Activated naive CD4-positive, alpha-beta T cell treated with anti-CD3 and anti-CD28 coated beads, Interleukin-2, amount 10 ng/mL, durations not matched to agents 7 days and 5 days (primary cell): ENCODE measurements around the gene METTL2B.
"Not testable (repeated sequence)": the region's sequence is repeated elsewhere in the genome, so short reads cannot be mapped to it uniquely, and the experiment has no call there.

ENCODE experiments used
- CTCF ChIA-PET: fragments of 350-600 bp; sonication (Branson Sonifier 250); formaldehyde crosslinking; loops from one replicate; lab custom pipeline; 2021; ENCODE audit warnings: antibody characterized with exemption; lab: Charles Lee
- DNase-seq: peaks from one replicate; pipeline ENCODE4 v3.0.0-alpha.2; 2020
- H3K27ac Mint-ChIP-seq: one replicate; pipeline ENCODE4 v1.8.0; 2021; ENCODE audit warnings: mild to moderate bottlenecking, moderate library complexity, mixed read lengths
- H3K27me3 Mint-ChIP-seq: one replicate; pipeline ENCODE4 v1.8.0; 2021; ENCODE audit warnings: mild to moderate bottlenecking, mixed read lengths
- H3K36me3 Mint-ChIP-seq: one replicate; pipeline ENCODE4 v1.8.0; 2021; ENCODE audit warnings: mixed read lengths
- H3K4me1 Mint-ChIP-seq: one replicate; pipeline ENCODE4 v1.8.0; 2021; ENCODE audit warnings: mixed read lengths
- H3K4me3 Mint-ChIP-seq: one replicate; pipeline ENCODE4 v1.8.0; 2021; ENCODE audit warnings: mild to moderate bottlenecking, moderate library complexity, mixed read lengths
- H3K9me3 Mint-ChIP-seq: one replicate; pipeline ENCODE4 v1.8.0; 2021; ENCODE audit warnings: mixed read lengths

The METTL2B gene

DNA sequence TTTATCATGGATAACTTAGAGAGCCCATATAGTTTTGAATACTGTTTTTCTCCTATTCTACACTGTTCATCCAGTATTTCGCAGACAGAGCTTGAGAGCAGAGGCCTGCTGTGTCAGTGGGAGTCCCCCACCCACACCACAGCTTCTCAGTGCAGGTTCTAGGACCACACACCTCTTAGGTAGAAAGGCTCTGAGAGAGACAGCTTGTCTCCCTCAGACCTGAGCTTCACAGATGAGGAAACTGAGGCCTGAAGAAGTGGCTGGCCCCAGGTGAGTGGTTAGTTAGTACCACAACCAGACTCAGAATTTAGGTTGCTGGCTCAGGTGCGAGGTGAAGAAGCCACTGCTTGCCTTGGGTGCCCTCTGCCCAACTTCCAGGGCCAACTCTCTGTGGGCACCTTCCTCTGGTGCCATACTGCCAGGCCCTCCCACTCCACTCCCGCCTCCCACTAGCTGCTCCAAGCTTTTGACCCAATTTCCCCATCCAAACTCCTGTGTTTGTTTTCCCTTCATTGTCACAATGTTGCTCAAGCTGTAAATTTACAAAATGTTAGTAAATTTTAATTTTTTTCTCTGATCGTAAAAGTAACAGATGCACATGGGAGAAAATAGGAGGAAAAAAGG is 28.5 kb upstream of the METTL2B start:
- no peak for DNase-seq
- Mint-ChIP-seq H3K4me1 (peaks cover 8% of the 10 kb centered on the region), H3K27ac (no peak overlapping the region), H3K36me3 (no peaks in the 10 kb centered on the region), H3K4me3 (no peak overlapping the region), H3K27me3 (peaks cover 39% of the 10 kb centered on the region), H3K9me3 (no peaks in the 10 kb centered on the region)
- CTCF ChIA-PET, result interaction anchor here (1.2 to 2.9 kb wide), 4 partner anchors 13 to 23 kb away, joined by 3 to 20 read pairs (median 9); no protein-coding TSS in a partner anchor

DNA sequence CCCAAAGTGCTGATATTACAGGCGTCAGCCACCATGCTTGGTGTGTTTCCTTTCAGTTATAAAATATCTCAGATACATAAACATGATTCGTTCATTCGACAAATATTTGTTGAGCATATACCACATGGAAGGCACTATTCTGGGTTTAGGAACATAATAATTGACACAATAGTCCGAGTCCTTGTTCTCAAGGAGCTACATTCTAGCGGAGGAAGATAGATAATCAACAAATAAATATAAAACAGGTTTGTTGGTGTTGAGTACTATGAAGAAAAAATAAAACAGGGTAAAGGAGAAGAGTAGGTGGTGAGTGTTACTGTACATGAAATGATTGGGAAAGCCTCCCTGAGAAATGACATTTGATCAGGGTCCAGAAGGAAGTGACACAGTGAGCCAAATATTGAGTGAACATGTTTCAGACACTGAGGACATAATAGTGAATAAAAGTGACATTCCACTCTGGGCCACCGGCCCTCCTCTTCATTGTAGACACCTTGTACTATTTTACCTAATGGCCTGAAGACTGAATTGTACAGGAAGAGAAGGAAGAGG is 27.7 kb upstream of the METTL2B start:
- Mint-ChIP-seq H3K27me3 (peaks cover 43% of the 10 kb centered on the region), H3K4me1 (peaks cover 8% of the 10 kb centered on the region), H3K36me3 (no peaks in the 10 kb centered on the region), H3K9me3 (no peaks in the 10 kb centered on the region), H3K27ac (no peak overlapping the region), H3K4me3 (no peak overlapping the region)
- CTCF ChIA-PET, result interaction anchor here (1.2 to 2.9 kb wide), 5 partner anchors 12 to 51 kb away, joined by 3 to 20 read pairs (median 5); no protein-coding TSS in a partner anchor
- no peak for DNase-seq

DNA sequence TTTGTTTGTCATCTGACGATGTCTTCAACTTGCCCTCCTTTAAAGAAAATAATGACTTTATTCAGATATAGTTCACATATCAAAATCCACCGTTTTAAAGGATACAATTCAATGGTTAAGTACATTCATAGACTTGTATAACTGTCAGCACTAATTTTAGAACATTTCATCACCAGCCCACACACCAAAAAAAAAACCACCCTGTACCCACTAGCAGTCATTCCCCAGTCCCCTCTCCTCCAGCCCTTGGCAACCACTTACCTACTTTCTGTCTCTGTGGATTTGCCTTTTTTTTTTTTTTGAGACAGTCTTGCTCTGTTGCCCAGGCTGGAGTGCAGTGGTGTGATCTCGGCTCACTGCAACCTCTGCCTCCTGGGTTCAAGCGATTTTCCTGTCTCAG is 26.1 kb upstream of the METTL2B start:
- CTCF ChIA-PET, result interaction anchor here (2.9 kb wide), 1 partner anchor 11 kb away, joined by 20 read pairs; no protein-coding TSS in a partner anchor
- H3K4me3 Mint-ChIP-seq, result no peak overlapping the region
- no peak for DNase-seq
- no peaks in the 10 kb centered on the region for H3K36me3 Mint-ChIP-seq
- H3K9me3 Mint-ChIP-seq, result no peaks in the 10 kb centered on the region
- no peak overlapping the region for H3K27ac Mint-ChIP-seq
- H3K27me3 Mint-ChIP-seq, result peaks cover 53% of the 10 kb centered on the region
- H3K4me1 Mint-ChIP-seq, result peaks cover 20% of the 10 kb centered on the region

DNA sequence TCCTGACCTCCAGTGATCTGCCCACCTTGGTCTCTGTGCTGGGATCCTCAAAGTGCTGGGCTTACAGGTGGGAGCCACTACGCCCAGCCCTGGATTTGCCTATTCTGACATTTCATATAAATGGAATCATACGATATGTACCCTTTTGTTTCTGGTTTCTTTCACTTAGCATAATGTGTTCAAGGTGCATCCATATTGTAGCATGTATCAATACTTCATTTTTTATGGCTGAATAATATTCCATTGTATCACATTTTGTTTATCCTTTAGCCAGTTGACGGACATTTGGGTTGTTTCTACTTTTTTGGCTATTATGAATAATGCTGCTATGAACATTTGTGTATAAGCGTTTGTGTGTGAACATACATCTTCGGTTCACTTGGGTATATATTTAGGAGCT is 25.6 kb upstream of the METTL2B start:
- CTCF ChIA-PET, result interaction anchor here (1.4 to 4.0 kb wide), 2 partner anchors 9 to 23 kb away, joined by 5 to 25 read pairs; no protein-coding TSS in a partner anchor
- H3K27me3 Mint-ChIP-seq, result peaks cover 55% of the 10 kb centered on the region
- H3K36me3 Mint-ChIP-seq, result no peaks in the 10 kb centered on the region
- no peak for DNase-seq
- H3K4me3 Mint-ChIP-seq, result no peak overlapping the region
- no peak overlapping the region for H3K27ac Mint-ChIP-seq
- no peaks in the 10 kb centered on the region for H3K9me3 Mint-ChIP-seq
- H3K4me1 Mint-ChIP-seq, result peaks cover 21% of the 10 kb centered on the region

DNA sequence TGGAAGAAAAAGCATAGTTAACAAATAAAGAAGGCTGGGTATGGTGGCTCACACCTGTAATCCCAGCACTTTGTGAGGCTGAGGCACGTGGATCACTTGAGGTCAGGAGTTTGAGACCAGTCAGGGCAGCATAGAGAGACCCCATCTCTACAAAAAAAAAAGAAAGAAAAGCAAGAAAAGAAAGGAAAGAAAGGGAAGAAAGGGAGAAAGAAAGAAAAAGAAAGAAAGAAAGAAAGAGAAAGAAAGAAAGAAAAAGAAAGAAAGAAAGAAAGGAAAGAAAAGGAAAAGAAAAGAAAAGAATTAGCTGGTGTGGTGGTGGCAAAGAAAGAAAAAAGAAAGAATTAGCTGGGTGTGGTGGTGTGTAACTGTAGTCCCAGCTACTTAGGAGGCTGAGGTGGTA is 24.0 kb upstream of the METTL2B start:
- H3K27ac Mint-ChIP-seq, result no peak overlapping the region
- no peak for DNase-seq
- H3K27me3 Mint-ChIP-seq, result peaks cover 47% of the 10 kb centered on the region
- no peak overlapping the region for H3K4me3 Mint-ChIP-seq
- H3K9me3 Mint-ChIP-seq, result no peaks in the 10 kb centered on the region
- CTCF ChIA-PET, result interaction anchor here (1.4 to 4.0 kb wide), 2 partner anchors 8 to 25 kb away, joined by 5 to 25 read pairs; no protein-coding TSS in a partner anchor
- peaks cover 8% of the 10 kb centered on the region for H3K36me3 Mint-ChIP-seq
- H3K4me1 Mint-ChIP-seq, result peaks cover 34% of the 10 kb centered on the region

DNA sequence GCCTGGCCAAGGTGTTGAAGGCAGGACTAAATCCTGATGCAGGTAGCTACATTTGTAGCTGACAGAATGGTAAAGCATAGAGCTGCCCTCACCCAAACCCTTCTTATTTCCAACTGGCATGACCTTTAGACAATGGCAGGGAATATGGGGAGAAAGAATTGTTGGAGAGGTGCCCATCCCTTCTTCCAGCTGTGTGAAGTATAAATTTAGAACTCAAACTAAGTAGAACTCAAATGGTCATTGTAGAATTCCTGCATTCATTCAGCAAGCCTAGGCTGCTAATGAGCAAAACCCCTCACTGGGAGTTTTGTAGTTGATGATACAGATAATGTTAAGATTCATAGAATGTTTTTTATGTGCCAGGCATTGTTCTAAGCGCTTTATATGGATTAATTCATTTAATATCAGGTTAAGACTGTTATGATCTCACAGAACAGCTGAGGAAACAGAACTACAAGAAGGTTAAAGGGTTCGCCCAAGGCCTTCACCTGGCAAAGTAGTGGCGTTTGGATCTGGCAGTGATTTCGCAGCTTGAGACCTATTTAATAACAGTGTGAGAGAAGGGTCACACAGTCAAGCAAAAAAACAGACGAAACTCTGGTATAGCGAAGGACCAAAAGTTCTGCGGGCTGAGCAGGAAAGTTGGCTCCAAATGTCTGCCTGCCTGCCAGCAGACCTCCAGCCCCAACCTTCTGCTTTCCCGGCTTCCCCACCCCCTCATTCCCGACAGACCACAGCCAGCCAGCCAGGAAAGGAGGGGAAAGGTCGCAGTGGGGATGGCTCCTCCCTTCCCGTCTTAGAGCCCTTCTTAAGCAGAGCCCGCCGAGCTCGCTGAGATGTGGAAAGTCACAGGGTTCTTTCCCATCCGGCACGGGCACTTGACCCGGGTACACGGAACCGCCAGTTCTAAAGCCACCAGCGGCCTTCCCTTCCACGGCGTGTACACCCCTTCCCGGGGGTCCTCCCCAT is 22.4 kb upstream of the METTL2B start:
- H3K4me1 Mint-ChIP-seq, result peaks cover 48% of the 10 kb centered on the region
- H3K27ac Mint-ChIP-seq, result peak overlapping the region; percentile 65
- CTCF ChIA-PET, result interaction anchor here (1.0 to 4.0 kb wide), 4 partner anchors 14 to 56 kb away, joined by 3 to 25 read pairs (median 6); no protein-coding TSS in a partner anchor
- no peak overlapping the region for H3K4me3 Mint-ChIP-seq
- no peaks in the 10 kb centered on the region for H3K9me3 Mint-ChIP-seq
- no peak for DNase-seq
- H3K36me3 Mint-ChIP-seq, result peaks cover 17% of the 10 kb centered on the region
- H3K27me3 Mint-ChIP-seq, result peaks cover 45% of the 10 kb centered on the region

DNA sequence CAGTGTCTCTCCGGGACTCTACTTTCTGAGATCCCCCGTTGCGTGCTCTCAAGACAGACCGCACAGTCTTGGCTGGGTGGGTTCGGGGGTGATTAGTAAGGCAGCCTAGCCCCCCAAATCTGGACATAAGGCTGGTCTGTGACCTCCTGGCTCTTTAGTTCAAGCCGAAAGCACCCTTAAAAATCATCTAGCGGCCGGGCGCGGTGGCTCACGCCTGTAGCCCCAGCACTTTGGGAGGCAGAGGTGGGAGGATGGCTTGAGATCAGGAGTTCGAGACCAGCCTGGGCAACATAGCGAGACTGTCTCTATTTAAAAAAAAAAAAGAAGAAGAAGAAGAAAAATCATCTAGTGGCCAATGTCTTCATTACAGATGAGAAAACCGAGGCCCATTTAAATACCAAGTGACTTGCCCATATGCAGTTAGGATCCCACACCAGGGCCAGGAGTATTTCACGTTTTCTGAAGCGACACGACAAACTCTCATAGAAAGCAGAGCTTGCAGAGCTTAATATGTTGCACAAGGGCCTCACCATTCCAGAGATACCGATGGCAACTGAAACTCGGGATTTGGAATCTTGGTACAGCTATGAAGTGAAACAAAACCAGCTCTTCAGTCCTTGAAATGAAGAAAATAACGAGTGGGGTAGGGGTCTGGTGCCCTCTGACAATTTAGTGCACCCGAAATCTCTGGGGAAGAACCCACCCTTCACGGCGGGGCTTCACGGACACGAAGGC is 21.6 kb upstream of the METTL2B start:
- DNase-seq, result no peak
- H3K4me1 Mint-ChIP-seq, result peaks cover 56% of the 10 kb centered on the region
- H3K27ac Mint-ChIP-seq, result peak overlapping the region; percentile 96
- peak overlapping the region; percentile 88 for H3K4me3 Mint-ChIP-seq
- H3K27me3 Mint-ChIP-seq, result peaks cover 43% of the 10 kb centered on the region
- no peaks in the 10 kb centered on the region for H3K9me3 Mint-ChIP-seq
- H3K36me3 Mint-ChIP-seq, result peaks cover 23% of the 10 kb centered on the region
- CTCF ChIA-PET, result interaction anchor here (0.6 to 4.0 kb wide), 9 partner anchors 10 to 58 kb away, joined by 3 to 25 read pairs (median 5); no protein-coding TSS in a partner anchor

DNA sequence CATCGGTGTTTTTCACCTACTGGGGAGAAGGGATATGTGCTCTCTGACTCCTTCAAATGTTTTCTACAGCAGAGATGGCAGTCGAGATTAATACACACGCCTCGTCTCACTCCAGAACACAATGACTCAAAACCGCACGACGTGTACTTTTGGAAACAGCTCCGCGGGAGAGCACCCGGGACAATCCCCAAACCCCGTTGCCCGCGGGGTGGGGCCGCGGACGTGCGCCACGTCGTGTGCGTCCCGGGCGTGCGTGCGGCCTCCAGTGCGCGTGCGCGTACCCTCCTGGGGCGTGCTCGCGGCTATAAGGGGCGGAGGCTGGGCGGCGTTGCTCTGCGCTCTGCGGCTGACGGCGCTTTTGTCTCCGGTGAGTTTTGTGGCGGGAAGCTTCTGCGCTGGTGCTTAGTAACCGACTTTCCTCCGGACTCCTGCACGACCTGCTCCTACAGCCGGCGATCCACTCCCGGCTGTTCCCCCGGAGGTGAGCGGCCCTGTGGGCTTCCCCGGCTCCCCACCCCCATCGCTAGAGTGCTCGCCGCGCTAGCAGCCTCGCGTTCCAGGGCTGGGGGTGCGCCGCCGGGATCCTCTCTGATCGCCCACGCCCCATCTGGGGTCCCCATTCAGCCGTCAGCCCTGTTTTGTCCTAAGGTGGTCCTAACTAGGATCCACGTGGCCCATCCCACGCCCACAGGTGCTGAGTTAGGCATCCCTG is 20.8 kb upstream of the METTL2B start, which contains the start of gene HILPDA:
TSS of gene HILPDA (plus strand) at position 336 of the 712 bp plus-strand sequence. CDS start 1,391 bp downstream, outside the sequence.
- H3K4me3 Mint-ChIP-seq, result peak within 1 kb of the TSS; percentile 88
- no peaks in the 10 kb centered on the region for H3K9me3 Mint-ChIP-seq
- peaks cover 57% of the 10 kb centered on the region for H3K4me1 Mint-ChIP-seq
- CTCF ChIA-PET, result interaction anchor here (1.0 to 1.5 kb wide), 4 partner anchors 14 to 40 kb away, joined by 5 to 14 read pairs (median 6); no protein-coding TSS in a partner anchor
- DNase-seq, result peak; percentile 95
- H3K27ac Mint-ChIP-seq, result peak within 1 kb of the TSS; percentile 96
- peaks cover 23% of the 10 kb centered on the region for H3K36me3 Mint-ChIP-seq
- peaks cover 35% of the 10 kb centered on the region for H3K27me3 Mint-ChIP-seq

DNA sequence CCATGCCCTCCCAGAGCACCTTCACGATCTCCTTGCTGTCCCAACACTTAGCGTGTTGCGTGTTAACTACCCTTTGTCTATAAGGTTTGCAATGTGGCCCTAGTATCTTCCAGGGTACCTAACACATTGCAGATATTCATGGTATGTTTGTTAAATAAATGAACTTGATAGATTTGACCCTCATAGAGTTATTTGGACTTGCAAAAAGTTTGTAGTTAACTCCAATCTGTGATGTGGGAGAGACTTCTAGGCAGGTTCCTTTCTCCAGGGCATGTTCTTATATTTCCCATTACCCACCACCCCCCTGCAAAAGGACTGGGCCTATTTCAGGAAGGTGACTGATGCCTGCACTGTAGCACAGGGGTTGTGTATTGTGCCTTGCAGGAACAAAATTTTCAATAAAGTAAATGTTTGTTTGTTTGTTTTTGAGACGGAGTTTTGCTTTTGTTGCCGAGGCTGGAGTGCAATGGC is 20.3 kb upstream of the METTL2B start:
- DNase-seq, result no peak
- CTCF ChIA-PET, result interaction anchor here (1.5 to 6.6 kb wide), 3 partner anchors 27 to 30 kb away, joined by 6 to 339 read pairs (median 14); no protein-coding TSS in a partner anchor
- Mint-ChIP-seq H3K9me3 (no peaks in the 10 kb centered on the region), H3K36me3 (peaks cover 23% of the 10 kb centered on the region), H3K4me1 (peaks cover 57% of the 10 kb centered on the region), H3K27ac (peak overlapping the region; percentile 93), H3K27me3 (peaks cover 33% of the 10 kb centered on the region), H3K4me3 (peak overlapping the region; percentile 88)

DNA sequence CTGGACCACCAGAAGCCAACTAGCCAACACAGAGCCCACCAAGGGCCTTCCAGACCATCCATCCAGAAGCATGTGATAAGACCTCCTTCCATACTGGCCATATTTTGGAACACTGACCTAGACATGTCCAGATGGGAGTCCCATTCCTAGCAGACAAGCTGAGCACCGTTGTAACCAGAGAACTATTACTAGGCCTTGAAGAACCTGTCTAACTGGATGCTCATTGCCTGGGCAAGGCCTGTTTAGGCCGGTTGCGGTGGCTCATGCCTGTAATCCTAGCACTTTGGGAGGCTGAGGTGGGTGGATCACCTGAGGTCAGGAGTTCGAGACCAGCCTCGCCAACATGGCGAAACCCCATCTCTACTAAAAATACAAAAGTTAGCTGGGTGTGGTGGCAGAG is 19.2 kb upstream of the METTL2B start:
- peaks cover 23% of the 10 kb centered on the region for H3K36me3 Mint-ChIP-seq
- not testable (repeated sequence) for H3K9me3 Mint-ChIP-seq, DNase-seq
- H3K27ac Mint-ChIP-seq, result peak overlapping the region; percentile 29
- H3K4me1 Mint-ChIP-seq, result peaks cover 53% of the 10 kb centered on the region
- H3K27me3 Mint-ChIP-seq, result peaks cover 22% of the 10 kb centered on the region
- H3K4me3 Mint-ChIP-seq, result peak overlapping the region; percentile 88
- CTCF ChIA-PET, result interaction anchor here (6.6 kb wide), 1 partner anchor 28 kb away, joined by 339 read pairs; no protein-coding TSS in a partner anchor

DNA sequence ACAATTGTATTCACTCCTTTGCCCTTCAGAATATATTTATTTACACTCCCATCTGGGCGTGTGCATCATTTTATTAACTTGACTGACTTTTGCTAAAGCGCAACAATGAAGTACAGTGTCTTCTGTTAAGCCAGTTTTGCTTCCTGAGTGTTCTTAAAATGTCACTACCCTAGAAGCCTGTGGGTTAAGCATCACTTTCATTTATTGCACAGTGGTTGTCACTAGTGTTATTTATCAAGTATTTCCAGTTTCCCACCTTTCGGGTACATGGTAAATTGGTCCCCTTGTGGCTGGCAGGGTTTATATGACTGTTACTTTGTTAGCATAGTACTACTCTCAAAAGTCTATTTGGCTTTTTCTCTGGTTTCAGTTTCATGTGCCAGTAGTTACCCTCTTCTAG is 17.6 kb upstream of the METTL2B start:
- Mint-ChIP-seq H3K4me1 (peaks cover 50% of the 10 kb centered on the region), H3K4me3 (peak overlapping the region; percentile 88), H3K27ac (peak overlapping the region; percentile 79), H3K36me3 (peaks cover 23% of the 10 kb centered on the region), H3K27me3 (peaks cover 12% of the 10 kb centered on the region), H3K9me3 (no peaks in the 10 kb centered on the region)
- DNase-seq, result no peak
- CTCF ChIA-PET, result interaction anchor here (0.7 to 6.6 kb wide), 13 partner anchors 11 to 112 kb away, joined by 3 to 339 read pairs (median 6); no protein-coding TSS in a partner anchor

DNA sequence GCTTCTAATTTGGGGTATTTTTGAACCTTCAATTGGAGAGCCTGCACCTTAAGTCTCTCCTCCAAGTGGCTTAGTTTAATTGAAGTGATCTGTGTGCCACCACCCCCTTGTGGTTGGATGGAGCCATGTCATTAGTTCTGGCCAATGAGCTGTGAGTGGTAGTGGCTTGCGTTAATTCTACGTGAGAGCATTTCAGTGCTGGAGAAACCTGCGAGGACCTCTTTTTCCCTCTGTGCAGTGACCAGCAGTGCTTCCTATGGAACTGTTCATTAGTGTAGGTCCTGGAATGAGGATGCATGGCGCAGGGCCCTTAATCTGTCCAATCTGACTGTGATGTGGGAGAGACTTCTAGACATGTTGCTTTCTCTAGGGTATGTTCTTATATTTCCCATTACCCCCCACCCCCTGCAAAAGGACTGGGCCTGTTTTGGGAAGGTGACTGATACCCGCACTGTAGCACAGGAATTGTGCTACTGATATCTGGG is 17.1 kb upstream of the METTL2B start:
- peak overlapping the region; percentile 25 for H3K4me3 Mint-ChIP-seq
- no peak overlapping the region for H3K27ac Mint-ChIP-seq
- peak; percentile 81 for DNase-seq
- H3K4me1 Mint-ChIP-seq, result peaks cover 46% of the 10 kb centered on the region
- H3K27me3 Mint-ChIP-seq, result peaks cover 9% of the 10 kb centered on the region
- CTCF ChIA-PET, result interaction anchor here (0.7 to 6.6 kb wide), 18 partner anchors 8 to 112 kb away, joined by 3 to 339 read pairs (median 6); no protein-coding TSS in a partner anchor
- no peaks in the 10 kb centered on the region for H3K9me3 Mint-ChIP-seq
- peaks cover 23% of the 10 kb centered on the region for H3K36me3 Mint-ChIP-seq
